ELR (cell line): Measurements from ENCODE around the gene TMEM39B.
A peak's percentile ranks its signal among the peaks of the same experiment; 100 is the strongest.
"Not testable (repeated sequence)": the region's sequence is repeated elsewhere in the genome, so short reads cannot be mapped to it uniquely, and the experiment has no call there.

Source experiments
- DNase-seq: peaks from one replicate; pipeline ENCODE4 v3.0.0-alpha.2; 2015; ENCODE audit warnings: low read depth

TMEM39B gene

GRCh38 chr1:32072622-32073298, at the start of gene TMEM39B:
TSS of gene TMEM39B (plus strand) at chr1:32072939. CDS start at chr1:32073048, 109 bp downstream.
- peak; percentile 95 for DNase-seq

DNA sequence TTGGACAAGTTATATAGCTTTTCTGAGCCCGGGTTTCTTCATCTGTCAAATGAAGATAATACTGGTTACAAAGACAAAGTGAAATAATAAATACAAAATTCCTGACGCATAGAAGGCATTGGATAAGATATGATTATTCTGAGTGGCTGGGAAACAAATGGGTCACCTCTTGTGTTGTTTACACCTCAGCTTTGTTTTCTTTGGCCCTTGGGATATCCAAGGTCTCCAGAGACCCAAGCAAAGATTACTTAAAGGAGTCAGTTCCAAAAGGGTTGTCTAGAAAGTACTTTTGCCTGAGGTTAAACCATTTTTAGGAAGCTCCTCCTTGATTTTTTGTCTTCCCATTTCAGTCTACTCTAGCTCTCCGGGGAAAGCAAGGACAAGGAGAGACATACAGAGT, 49.4 kb upstream of the TMEM39B start:
- DNase-seq = no peak

DNA sequence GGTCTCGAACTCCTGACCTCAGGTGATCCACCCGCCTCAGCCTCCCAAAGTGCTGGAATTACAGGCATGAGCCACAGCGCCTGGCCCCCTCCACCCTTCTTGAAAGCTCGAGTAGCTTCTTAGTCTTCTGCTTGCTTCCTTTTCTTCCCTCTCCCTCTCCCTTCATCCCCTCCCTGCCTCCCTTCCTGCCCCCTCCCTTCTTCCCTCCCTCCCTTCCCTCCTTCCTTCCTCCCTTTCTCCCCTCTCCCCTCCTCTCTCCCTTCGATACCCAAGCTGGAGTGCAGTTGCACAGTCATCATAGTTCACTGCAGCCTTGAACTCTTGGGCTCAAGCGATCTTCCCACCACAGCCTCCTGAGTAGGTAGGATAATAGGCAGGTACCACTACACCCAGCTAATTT, 47.2 kb upstream of the TMEM39B start:
- no peak for DNase-seq

DNA sequence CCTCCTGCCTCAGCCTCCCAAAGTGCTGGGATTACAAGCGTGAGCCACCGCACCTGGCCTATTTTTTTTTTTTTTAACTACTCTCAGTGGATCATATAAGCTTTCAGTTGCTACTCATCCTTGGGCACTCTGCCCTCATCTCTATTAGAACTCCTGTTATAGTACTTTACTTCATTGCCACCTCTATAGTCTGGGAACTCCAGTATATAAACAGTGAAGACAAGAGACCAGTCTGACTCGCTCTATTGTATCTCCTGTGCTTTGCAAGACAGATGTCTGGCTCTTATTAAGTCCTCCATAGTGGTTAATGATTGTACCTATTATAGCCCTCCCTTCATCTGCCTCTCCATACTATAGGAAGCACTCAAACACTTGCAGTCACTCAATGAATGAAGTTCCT, 44.0 kb upstream of the TMEM39B start:
- DNase-seq = peak; percentile 52

DNA sequence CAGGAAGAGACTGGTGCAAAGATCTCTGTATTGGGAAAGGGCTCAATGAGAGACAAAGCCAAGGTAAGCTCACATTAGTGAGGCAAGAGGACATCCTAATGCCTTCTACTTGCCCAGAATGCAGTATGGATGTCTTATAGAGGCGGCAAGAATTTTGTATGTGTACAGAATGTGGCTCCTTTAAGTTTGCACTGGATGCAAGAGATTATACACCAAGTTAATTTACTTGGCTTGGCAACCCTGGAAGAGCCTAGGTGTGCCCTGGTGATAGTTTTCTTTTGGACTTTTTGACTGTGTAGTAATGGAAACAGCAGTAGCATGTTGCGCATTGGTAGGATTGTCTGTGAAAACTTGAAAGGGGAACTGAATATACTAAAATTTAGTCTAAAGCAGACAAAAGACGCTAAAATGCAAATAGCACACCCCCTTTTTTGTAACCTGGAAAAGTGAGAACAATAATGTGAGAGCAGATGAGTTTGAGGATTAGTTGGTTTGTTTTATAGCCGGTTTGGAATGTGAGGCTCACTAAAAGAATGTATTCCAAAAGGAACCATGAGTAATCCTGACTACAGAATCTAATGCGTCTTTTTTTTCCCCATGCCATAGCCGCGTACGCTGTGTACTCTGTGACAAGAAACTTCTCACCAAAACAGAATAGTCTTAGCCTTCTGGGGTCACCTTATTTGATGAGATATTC, 41.0 kb upstream of the TMEM39B start:
- DNase-seq = peak; percentile 85

DNA sequence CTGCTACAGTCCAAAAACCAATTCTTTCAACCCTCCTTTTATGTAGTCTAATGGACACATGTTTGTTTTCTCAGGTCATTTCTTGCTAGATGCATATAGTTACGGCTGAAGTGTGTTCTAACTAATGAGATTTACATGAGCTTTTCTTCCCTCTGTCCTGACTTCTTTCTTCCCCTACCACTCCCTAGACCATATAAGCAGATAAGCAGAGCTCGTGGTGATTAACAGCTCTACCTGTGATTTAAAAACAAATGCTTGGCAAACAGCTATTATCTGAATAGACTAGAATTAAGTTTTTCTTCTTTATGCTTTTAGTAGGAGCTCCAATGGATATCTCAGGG, 40.5 kb upstream of the TMEM39B start:
- no peak for DNase-seq

DNA sequence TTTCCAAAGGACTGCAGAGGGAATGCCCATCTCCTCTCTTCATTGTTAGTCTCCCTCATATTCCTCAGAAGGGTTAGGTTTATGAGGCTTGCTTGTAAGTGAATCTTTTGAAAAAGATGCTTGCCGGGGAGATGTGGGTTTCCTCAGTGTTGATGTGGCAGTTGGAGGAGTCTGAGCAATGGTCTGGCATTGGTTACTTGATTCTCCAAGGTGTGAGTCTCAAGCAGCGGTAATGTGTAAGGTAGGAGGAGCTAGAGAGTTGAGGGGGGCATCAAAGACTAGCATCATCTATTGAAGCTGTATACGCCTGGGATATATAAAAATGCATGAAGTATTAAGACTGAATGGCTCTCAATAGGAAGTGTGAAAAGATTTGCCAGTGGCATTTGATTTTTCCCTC, 37.6 kb upstream of the TMEM39B start:
- DNase-seq = no peak

DNA sequence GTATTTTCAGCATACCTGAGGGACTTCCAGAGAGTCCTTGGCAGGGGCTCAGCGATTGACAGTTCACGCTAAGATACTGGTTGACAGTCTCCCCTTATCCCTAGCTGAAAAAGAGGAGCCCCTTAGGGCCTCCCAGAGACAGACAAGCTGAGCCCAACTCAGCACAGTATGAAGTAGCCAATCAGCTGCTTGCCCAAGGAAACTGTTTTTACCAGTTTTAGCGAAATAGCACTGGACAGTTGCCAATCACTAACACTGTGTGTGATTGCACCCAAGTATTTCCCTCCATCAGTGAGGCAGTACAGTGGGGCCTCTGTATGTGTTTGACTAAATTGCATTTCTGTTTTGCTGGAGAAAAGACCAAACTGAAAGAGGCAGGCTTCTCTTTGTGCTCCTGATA, 32.0 kb upstream of the TMEM39B start:
- no peak for DNase-seq

DNA sequence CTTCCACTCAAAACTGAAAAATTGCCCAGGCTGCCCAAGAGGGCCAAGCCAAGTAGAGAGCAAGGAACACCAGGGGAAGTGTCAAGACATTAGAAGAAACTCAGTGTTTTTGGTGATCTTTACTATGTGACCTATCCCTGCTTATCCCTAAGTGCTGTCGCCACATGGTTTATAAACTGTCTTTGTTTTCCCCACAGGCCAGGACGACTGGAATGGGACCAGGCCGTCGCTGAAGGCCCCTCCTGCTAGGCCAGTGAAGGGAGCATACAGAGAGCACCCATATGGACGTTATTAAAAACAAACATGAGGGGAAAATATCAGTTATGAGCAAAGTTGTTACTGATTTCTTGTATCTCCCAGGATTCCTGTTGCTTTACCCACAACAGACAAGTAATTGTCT, 30.4 kb upstream of the TMEM39B start:
- no peak for DNase-seq

DNA sequence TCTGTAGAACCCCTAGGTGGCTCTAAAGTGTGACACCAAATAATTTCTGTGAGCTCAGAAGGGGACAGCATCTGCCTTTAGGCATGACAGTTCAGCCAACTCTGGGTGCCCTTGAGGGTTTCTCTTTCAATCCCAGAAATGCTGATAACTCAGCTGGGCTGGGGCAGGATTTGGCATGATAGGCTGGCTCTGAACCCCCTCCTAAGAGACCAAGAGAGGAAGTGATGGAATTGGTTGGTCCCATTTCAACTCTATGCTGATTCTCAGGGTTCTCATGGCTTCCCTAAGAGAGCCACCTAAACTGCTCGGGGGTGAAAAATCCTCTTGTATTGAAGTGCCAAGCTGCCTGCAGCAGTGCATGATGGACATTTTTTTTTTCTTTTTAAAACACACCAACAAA, 28.5 kb upstream of the TMEM39B start:
- DNase-seq = no peak

DNA sequence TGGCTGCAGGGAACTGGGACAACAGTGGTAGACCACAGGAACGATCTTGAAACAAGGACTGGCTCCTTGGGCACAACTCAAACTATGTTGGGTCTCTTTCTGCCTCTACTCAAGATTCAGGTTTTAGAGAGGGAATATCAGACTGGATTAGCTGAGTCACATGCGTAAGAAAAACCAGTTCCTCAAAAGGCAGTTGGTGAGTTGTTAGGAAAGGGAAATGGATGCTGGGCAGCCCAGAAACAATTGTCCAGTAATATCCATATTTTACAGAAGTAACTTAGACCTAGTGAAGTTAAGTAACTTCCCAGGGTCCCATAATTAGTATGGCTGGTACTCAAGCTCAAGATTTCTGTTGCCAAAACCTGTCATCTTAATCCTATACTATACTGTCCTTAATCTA, 27.0 kb upstream of the TMEM39B start:
- no peak for DNase-seq

- no peak for DNase-seq
These were observed 25.0 kb upstream of the TMEM39B start for GRCh38 chr1:32047701-32048100.

DNA sequence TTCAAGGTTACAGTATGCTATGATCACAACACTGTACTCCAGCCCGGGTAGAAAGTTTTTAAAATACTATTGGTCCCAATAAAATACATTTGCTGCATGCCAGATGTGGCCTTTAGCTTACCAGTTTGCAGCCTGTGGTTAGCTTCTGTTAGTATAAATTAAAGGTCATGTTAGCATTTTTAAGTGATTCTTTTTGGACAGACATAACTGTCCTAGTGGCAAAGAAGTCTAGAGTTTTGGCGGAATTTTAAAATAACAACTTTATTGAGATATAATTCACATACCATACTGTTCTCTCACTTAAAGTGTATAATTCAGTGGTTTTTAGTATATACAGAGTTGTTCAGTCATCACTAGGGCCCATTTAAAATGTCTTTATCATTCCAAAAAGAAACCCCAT, 24.3 kb upstream of the TMEM39B start:
- no peak for DNase-seq

- DNase-seq = no peak
These were observed 21.0 kb upstream of the TMEM39B start for GRCh38 chr1:32051706-32052105.

DNA sequence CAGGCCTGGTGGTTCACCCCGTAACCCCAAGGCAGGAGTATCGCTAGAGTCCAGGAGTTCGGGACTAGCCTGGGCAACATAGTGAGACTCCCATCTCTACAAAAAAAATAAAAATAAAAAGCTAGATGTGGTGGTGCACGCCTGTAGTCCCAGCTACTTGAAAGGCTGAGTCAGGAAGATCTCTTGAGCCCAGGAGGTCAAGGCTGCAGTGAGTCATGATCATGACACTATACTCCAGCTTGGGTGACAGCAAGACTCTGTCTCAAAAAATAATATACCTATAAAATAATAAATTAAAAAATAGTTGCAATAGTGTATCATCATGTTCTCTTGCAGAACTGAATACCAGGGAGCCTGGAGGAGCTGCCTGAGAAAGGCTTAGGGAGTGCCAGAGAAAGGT, 19.9 kb upstream of the TMEM39B start:
- DNase-seq = peak; percentile 69

DNA sequence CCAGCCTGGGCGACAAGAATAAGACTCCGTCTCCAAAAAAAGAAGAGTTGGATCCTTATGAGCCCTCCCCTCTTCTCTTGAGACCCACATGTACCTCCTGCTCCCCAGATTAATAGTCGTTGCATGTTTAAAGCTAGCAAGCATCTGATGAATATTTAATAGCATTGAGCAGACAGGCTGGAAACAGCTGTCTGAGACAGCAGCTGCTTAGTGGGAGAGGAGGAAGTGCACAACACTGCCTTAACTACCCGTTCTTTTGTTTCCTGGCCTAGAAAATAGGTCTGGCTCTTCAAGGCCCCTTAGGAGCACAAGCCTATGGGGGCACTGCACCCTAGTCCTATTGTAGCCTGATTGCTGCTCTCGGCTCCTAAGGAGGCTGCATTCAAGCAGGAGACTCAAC, 17.3 kb upstream of the TMEM39B start:
- no peak for DNase-seq

DNA sequence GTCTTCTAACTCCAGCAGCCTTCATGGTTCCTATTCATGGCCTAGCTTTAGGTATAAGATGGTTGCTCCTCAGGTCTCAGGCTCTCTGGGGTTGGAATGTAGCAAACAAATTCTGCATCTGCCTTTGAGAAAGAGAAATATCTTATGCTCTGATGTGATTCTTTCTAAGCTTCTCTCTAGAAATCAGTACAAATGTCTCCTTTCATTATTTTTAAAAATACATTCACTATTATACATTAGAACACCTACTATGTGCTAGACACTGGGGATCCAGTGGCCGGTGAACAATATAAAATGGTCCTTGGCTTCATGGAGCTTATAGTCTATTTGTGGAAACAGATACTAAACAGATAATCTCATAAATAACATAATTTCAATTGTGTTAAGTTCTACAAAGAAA, 16.1 kb upstream of the TMEM39B start:
- DNase-seq = no peak

GRCh38 chr1:32060914-32061313, 11.8 kb upstream of the TMEM39B start:
- DNase-seq = no peak

DNA sequence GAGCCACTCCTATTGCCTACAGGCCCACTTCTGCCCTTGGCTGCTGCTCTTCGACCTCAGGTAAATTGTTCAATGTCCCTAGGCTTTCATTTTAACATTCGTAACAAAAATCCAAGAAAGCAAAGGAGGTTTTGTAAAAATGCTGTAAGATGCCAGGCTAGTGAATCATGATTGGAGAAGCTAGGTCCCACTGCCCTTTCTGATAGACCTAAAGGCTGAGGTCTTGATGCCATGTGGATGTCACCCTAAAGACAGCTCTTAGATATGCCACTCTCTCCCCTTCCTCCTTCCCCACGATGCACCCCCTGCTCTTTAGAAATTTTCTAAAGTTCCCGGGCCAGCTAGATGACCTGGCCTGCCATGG, 9.9 kb upstream of the TMEM39B start:
- DNase-seq = peak; percentile 34

- peak; percentile 75 for DNase-seq
These were observed 9.5 kb upstream of the TMEM39B start for GRCh38 chr1:32063261-32063681.

- DNase-seq = not testable (repeated sequence)
These were observed 6.9 kb upstream of the TMEM39B start for GRCh38 chr1:32065613-32066488.

DNA sequence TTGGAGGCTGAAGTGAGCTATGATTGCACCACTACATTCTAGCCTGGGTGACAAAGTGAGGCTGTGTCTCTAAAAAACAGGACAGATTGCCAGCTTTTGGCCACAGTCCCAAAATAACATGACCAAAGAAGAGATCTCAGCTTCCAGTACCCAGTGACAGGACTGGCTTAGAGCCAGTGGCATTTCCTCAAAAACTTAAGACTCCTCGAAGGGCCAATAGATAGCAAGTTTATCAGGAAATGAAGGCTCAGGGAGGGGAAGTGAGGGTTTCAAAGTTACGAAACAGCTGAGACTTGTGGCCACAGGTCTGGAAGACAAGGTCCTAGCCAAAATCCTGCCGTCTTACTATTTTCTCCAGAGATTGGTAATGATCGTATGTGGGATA, 6.3 kb upstream of the TMEM39B start:
- peak; percentile 62 for DNase-seq

DNA sequence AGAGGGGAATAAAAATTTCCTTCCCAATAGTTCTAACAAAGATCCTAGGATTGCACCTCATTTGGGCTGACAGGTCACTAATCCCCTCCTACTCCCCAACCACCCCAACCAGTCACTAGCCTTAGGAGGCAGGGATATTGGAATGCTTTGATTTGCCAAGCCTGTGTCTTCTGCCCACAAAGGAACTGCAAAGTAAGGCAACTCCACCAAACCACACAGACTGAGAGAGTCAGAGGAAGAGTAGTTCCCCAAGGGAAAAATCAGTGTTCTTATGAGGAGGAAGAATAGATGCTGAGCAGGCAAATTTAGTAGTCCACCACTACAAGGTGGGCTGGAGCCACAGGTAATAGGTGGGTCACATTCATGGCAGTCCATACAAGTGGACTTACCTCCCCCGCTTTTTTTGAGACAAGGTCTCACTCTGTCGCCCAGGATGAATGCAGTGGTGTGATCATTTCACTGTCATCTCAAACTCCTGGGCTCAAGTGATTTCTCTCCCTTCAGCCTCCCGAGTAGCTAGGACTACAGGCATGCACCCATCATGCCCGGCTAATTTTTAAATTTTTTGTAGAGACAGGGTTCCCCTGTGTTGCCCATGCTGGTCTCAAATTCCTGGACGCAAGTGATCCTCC, 3.7 kb upstream of the TMEM39B start:
- DNase-seq = peak; percentile 39
